SK-N-SH (cell line): ENCODE results near the gene RPEL1. TPM values are rescaled to one million over a fixed set of nuclear protein-coding genes. Genes with fewer than 3 reads are reported as not detected.
"Not testable (repeated sequence)": the region's sequence is repeated elsewhere in the genome, so short reads cannot be mapped to it uniquely, and the experiment has no call there.

ENCODE experiments used
- CTCF ChIA-PET: fragments of 300-600, 350-600 bp; formaldehyde crosslinking; extraction: SDS; loops from one replicate; lab custom pipeline; 2021; lab: Yijun Ruan, JAX
- POLR2A ChIA-PET: fragments of 350-600 bp; sonication (Branson Sonifier 250); formaldehyde crosslinking; extraction: SDS; loops from one replicate; lab custom pipeline; 2020; ENCODE audit warnings: antibody characterized with exemption, inconsistent platforms; lab: Yijun Ruan, JAX
- DNase-seq: peaks from one replicate; pipeline ENCODE4 v3.0.0; 2012
- H2AFZ ChIP-seq: fragments of 200-600 bp; sonication (generic); 2 replicates; pipeline ENCODE4 v1.8.1; 2016; ENCODE audit warnings: antibody characterized with exemption, mild to moderate bottlenecking, low read depth
- H3F3A ChIP-seq: fragments of 200-600 bp; sonication (generic); replicated peaks from 2 replicates; pipeline ENCODE3; 2016; ENCODE audit warnings: antibody characterized with exemption, mild to moderate bottlenecking; ENCODE audit not compliant: insufficient read depth
- H3K27ac ChIP-seq, 2 experiments: fragments of 200-500 bp in 1 of 2; fragments of 200-600 bp in 1 of 2; sonication (Bioruptor generic) in 1 of 2; sonication (generic), shearing (Covaris generic) in 1 of 2; 2 replicates each; pipeline versions ENCODE4 v1.5.1 to v1.6.1; 2014 to 2016; ENCODE audit warnings: low read depth in 2 of 2, inconsistent platforms in 1 of 2, low read length in 1 of 2, mild to moderate bottlenecking in 1 of 2, mixed read lengths in 1 of 2
- H3K27me3 ChIP-seq: fragments of 200-600 bp; sonication (generic), shearing (Covaris generic); 2 replicates; pipeline ENCODE4 v1.6.1; 2016; ENCODE audit warnings: mixed run types; ENCODE audit not compliant: insufficient read depth
- H3K36me3 ChIP-seq, 2 experiments: fragments of 200-500 bp in 1 of 2; fragments of 200-600 bp in 1 of 2; sonication (Bioruptor generic) in 1 of 2; sonication (generic) in 1 of 2; replicated peaks in 1 of 2; 2 replicates each; pipeline versions ENCODE3 to v1.5.1; 2014 to 2016; ENCODE audit warnings: low read length in 1 of 2, mild to moderate bottlenecking in 1 of 2; ENCODE audit not compliant: insufficient read depth in 2 of 2, control insufficient read depth in 1 of 2
- H3K4me1 ChIP-seq, 2 experiments: fragments of 200-500 bp in 1 of 2; fragments of 200-600 bp in 1 of 2; sonication (Bioruptor generic) in 1 of 2; sonication (generic), shearing (Covaris generic) in 1 of 2; 2 replicates each; pipeline versions ENCODE4 v1.5.1 to v1.6.1; 2014 to 2016; ENCODE audit warnings: low read depth in 1 of 2, low read length in 1 of 2, mixed run types in 1 of 2; ENCODE audit not compliant: insufficient read depth in 2 of 2, control insufficient read depth in 1 of 2
- H3K4me2 ChIP-seq: fragments of 200-600 bp; sonication (generic), shearing (Covaris generic); 2 replicates; pipeline ENCODE4 v1.6.1; 2017; ENCODE audit warnings: mixed run types
- H3K4me3 ChIP-seq, 2 experiments: fragments of 200-500 bp in 1 of 2; fragments of 200-600 bp in 1 of 2; sonication (Bioruptor generic) in 1 of 2; sonication (generic), shearing (Covaris generic) in 1 of 2; 2 replicates each; pipeline versions ENCODE4 v1.5.1 to v1.8.1; 2014 to 2016; ENCODE audit warnings: low read depth in 2 of 2, inconsistent platforms in 1 of 2, low read length in 1 of 2, mild to moderate bottlenecking in 1 of 2, mixed read lengths in 1 of 2, moderate library complexity in 1 of 2
- H3K79me2 ChIP-seq: fragments of 200-600 bp; sonication (generic); 2 replicates; pipeline ENCODE4 v1.8.1; 2017; ENCODE audit warnings: mild to moderate bottlenecking; ENCODE audit not compliant: insufficient read depth
- H3K9ac ChIP-seq: fragments of 200-600 bp; sonication (generic); 2 replicates; pipeline ENCODE4 v1.6.1; 2017; ENCODE audit warnings: mixed run types
- H3K9me2 ChIP-seq: fragments of 200-600 bp; sonication (generic); 2 replicates; pipeline ENCODE4 v1.6.1; 2017; ENCODE audit warnings: mixed run types
- H3K9me3 ChIP-seq: fragments of 200-600 bp; sonication (generic); 2 replicates; pipeline ENCODE4 v1.6.1; 2017; ENCODE audit warnings: mixed run types, mild to moderate bottlenecking, moderate library complexity
- H4K20me1 ChIP-seq: fragments of 200-600 bp; sonication (generic); 2 replicates; pipeline ENCODE4 v1.6.1; 2017; ENCODE audit warnings: mild to moderate bottlenecking, mixed run types; ENCODE audit not compliant: insufficient read depth
- CHD2 ChIP-seq: fragments of 150-350 bp; IDR thresholded peaks from 2 replicates; pipeline ENCODE4 v1.6.1; 2018; ENCODE audit warnings: low read length; ENCODE audit not compliant: partially characterized antibody
- CTCF ChIP-seq: fragments of 200-600 bp; sonication (generic); IDR thresholded peaks from 2 replicates; pipeline ENCODE4 v1.6.1; 2017; ENCODE audit warnings: antibody characterized with exemption, mild to moderate bottlenecking, moderate library complexity
- EP300 ChIP-seq, 2 experiments: IDR thresholded peaks; 2 replicates each; pipeline versions ENCODE4 v1.4.0 to v1.6.1; 2012; ENCODE audit warnings: borderline replicate concordance in 1 of 2, low read depth in 1 of 2, low read length in 1 of 2
- FOXJ3 ChIP-seq: sonication (generic); formaldehyde crosslinking; IDR thresholded peaks from 2 replicates; pipeline ENCODE4 v1.5.1; 2020; ENCODE audit warnings: mild to moderate bottlenecking, missing genetic modification reagents
- GABPA ChIP-seq: IDR thresholded peaks from 2 replicates; pipeline ENCODE4 v1.4.0; 2012; ENCODE audit warnings: low read depth, mild to moderate bottlenecking
- GATA2 ChIP-seq: sonication (generic); formaldehyde crosslinking; IDR thresholded peaks from 2 replicates; pipeline ENCODE4 v1.5.0; 2020; ENCODE audit warnings: mild to moderate bottlenecking, missing genetic modification reagents
- JUND ChIP-seq: IDR thresholded peaks from 2 replicates; pipeline ENCODE4 v1.4.0; 2012
- NRF1 ChIP-seq: IDR thresholded peaks from 2 replicates; pipeline ENCODE4 v1.6.1; 2012; ENCODE audit warnings: low read depth, mild to moderate bottlenecking, low read length
- PBX3 ChIP-seq: IDR thresholded peaks from 2 replicates; pipeline ENCODE4; 2012
- RXRA ChIP-seq: IDR thresholded peaks from 2 replicates; pipeline ENCODE4 v1.4.0; 2012; ENCODE audit warnings: low read depth, mild to moderate bottlenecking, borderline replicate concordance
- SIN3A ChIP-seq: IDR thresholded peaks from 2 replicates; pipeline ENCODE4 v1.6.1; 2012; ENCODE audit warnings: low read depth, mild to moderate bottlenecking, low read length, moderate library complexity, borderline replicate concordance
- SMC3 ChIP-seq: IDR thresholded peaks from 2 replicates; pipeline ENCODE4 v1.6.1; 2012; ENCODE audit warnings: low read depth, low read length, improper control_type of control experiment
- TAF1 ChIP-seq: IDR thresholded peaks from 2 replicates; pipeline ENCODE4 v1.6.1; 2012; ENCODE audit warnings: low read depth, mild to moderate bottlenecking, low read length, moderate library complexity, borderline replicate concordance
- TCF12 ChIP-seq: IDR thresholded peaks from 2 replicates; pipeline ENCODE4 v1.4.0; 2012
- TEAD4 ChIP-seq: IDR thresholded peaks from 2 replicates; pipeline ENCODE4 v1.4.0; 2012; ENCODE audit warnings: mild to moderate bottlenecking, borderline replicate concordance; ENCODE audit not compliant: insufficient read depth
- USF1 ChIP-seq: IDR thresholded peaks from 2 replicates; pipeline ENCODE4 v1.4.0; 2012; ENCODE audit warnings: low read depth, borderline replicate concordance
- USF2 ChIP-seq: fragments of 150-350 bp; IDR thresholded peaks from 2 replicates; pipeline ENCODE4 v1.6.1; 2017; ENCODE audit warnings: antibody characterized with exemption, low read length, low read depth, borderline replicate concordance
- YY1 ChIP-seq: IDR thresholded peaks from 2 replicates; pipeline ENCODE4 v1.4.0; 2012; ENCODE audit warnings: low read depth, mild to moderate bottlenecking
- WGBS: methylation state at CpG from one replicate; pipeline ENCODE4 v1.1.6; 2017; ENCODE audit warnings: low lambda C conversion rate; 5-methylcytosine and 5-hydroxymethylcytosine counted together
- polyA plus RNA-seq, 3 experiments: library from polyadenylated mRNA; depleted of rRNA; stranded (reverse); fragments of >200 nt; gene quantifications; 2 replicates each; pipeline ENCODE4 v1.2.3, GENCODE V29; 2012

RPEL1 gene
- polyA plus RNA-seq (2012; rRNA removed), result 0.08 TPM in 1 of 2 replicates, not detected in the other
- polyA plus RNA-seq (2012; cell fraction: cytosol; rRNA removed), result 0.13 and 0.20 TPM in 2 replicates
- 0.05 and 0.16 TPM in 2 replicates for polyA plus RNA-seq (2012; cell fraction: nucleus; rRNA removed)

DNA sequence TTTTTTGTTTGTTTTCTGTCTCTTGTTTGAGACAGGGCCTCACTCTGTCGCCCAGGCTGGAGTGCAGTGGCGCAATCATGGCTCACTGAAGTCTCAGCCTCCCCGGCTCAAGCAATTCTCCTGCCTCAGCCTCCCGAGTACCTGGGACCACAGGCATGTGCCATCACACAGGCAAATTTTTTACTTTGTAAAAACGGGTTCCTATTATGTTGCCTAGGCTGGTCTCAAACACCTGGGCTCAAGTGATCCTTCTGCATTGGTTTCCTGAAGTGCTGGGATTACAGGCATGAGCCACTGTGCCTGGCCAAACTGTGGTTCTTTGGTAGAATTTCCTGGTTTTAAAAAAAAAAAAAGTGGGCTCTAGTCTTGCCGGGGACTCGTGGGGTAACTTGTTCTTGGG, at the start of gene RPEL1:
Gene RPEL1, plus strand, starts transcription at position 301 of the 400 bp plus-strand sequence. CDS start 110 bp downstream, outside the sequence.
- H3K4me1 ChIP-seq, result peaks cover 3 to 11% of the 10 kb centered on the region in 2 experiments; a peak in 2 of 4 replicates
- H3K27me3 ChIP-seq, H3K9me2 ChIP-seq, H3K79me2 ChIP-seq, H3K9ac ChIP-seq, POLR2A ChIA-PET, H3F3A ChIP-seq, DNase-seq, H3K36me3 ChIP-seq, H3K27ac ChIP-seq, H3K4me2 ChIP-seq, H3K9me3 ChIP-seq, H3K4me3 ChIP-seq, H4K20me1 ChIP-seq, H2AFZ ChIP-seq: not testable (repeated sequence)
- 84% methylated on average over 7 of the region's 7 CpGs for WGBS
- CTCF ChIA-PET, result interaction anchor here (0.5 to 2.3 kb wide), 5 partner anchors 72 to 331 kb away, joined by 3 to 12 read pairs (median 6); partner anchors contain the start of gene CNNM2

DNA sequence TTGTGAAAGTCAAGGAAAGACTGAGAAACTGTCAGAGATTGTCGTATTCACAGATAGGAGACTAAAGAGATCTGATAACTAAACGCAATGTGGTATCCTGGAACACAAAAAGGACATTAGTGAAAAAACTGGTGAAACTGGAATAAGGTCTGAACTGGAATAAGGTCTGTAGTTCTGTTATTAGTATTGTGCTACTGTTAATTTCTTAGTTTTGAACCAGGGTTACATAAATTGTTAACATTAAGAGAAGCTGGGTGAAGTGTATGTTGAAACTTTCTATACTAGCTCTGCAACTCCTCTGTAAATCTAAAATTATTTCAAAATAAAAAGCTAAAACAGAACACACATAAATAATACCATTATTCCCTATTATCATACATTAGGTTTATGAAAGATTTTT, 49.2 kb upstream of the RPEL1 start:
- POLR2A ChIA-PET, result no interaction called here
- H3K4me3 ChIP-seq, result no peak overlapping the region
- no peaks in the 10 kb centered on the region for H3K27me3 ChIP-seq
- H3F3A ChIP-seq, result peaks cover 3% of the 10 kb centered on the region
- DNase-seq, result no peak
- no peaks in the 10 kb centered on the region for H3K9me3 ChIP-seq
- peaks cover 5% of the 10 kb centered on the region; the same call in 1 of the 2 replicates for H4K20me1 ChIP-seq
- 97% methylated on average over 2 of the region's 2 CpGs for WGBS
- peak overlapping the region; percentile 10; the same call in 1 of the 2 replicates for H3K9ac ChIP-seq
- no peak overlapping the region for H3K4me2 ChIP-seq
- CTCF ChIA-PET, result interaction anchor here (1.5 kb wide), 1 partner anchor 48 kb away, joined by 4 read pairs; no protein-coding TSS in a partner anchor
- H3K79me2 ChIP-seq, result peaks cover 13% of the 10 kb centered on the region
- no peak overlapping the region; the same call in 1 of the 2 replicates for H2AFZ ChIP-seq
- H3K27ac ChIP-seq, result peak overlapping the region; percentile 60 to 72; a peak in 3 of 4 replicates
- H3K9me2 ChIP-seq, result no peaks in the 10 kb centered on the region
- no peak for TF ChIP-seq CTCF
- no peak for TF ChIP-seq FOXJ3 (CRISPR knock-in tag)
- no peak for TF ChIP-seq TEAD4
- TF ChIP-seq YY1, result no peak
- TF ChIP-seq TAF1, result no peak
- no peak for TF ChIP-seq EP300 (IDR thresholded peaks at IDR 0.05; ENCODE audit: borderline replicate concordance in 1 of 2, low read depth in 1 of 2, low read length in 1 of 2)
- TF ChIP-seq RXRA, result no peak
- no peak for TF ChIP-seq NRF1
- TF ChIP-seq TCF12, result no peak
- TF ChIP-seq USF1, result no peak
- TF ChIP-seq CHD2, result no peak
- TF ChIP-seq PBX3, result no peak
- no peak for TF ChIP-seq SIN3A
- TF ChIP-seq GABPA, result no peak
- no peak for TF ChIP-seq USF2
- TF ChIP-seq GATA2 (CRISPR knock-in tag), result no peak
- TF ChIP-seq SMC3, result no peak
- TF ChIP-seq JUND, result no peak
- peaks cover 7% of the 10 kb centered on the region in 2 experiments; a peak in 2 of 4 replicates for H3K4me1 ChIP-seq
- H3K36me3 ChIP-seq, result no peaks in the 10 kb centered on the region
